DLD1 (cell line): ENCODE results near the gene BSPRY.
"Not testable (repeated sequence)": the region's sequence is repeated elsewhere in the genome, so short reads cannot be mapped to it uniquely, and the experiment has no call there.

Source experiments
- in situ Hi-C: cut with HindIII; loops from 2 replicates; pipeline ENCODE4 v1.10.0; 2017; ENCODE audit warnings: low sequenced_read_pairs

Gene BSPRY

GRCh38 chr9:113340011-113340699, 9.2 kb upstream of the BSPRY start, which contains the start of gene WDR31:
Gene WDR31 (minus strand): TSS chr9:113340275. CDS start chr9:113332022, 8,253 bp downstream.
- in situ Hi-C loops = no loop called here

GRCh38 chr9:113341712-113342410, 7.5 kb upstream of the BSPRY start:
- in situ Hi-C loops = no loop called here

- in situ Hi-C loops = no loop called here
These were observed 5.6 kb upstream of the BSPRY start for GRCh38 chr9:113343732-113344231.

- in situ Hi-C loops = no loop called here
These were observed 4.2 kb upstream of the BSPRY start for GRCh38 chr9:113345190-113345589.

- in situ Hi-C loops = no loop called here
These were observed 3.7 kb upstream of the BSPRY start for GRCh38 chr9:113345671-113346070.

- in situ Hi-C loops = no loop called here
These were observed 904 bp upstream of the BSPRY start for GRCh38 chr9:113348437-113348836.

- in situ Hi-C loops = no loop called here
These were observed 286 bp upstream of the BSPRY start for GRCh38 chr9:113349066-113349444.

- in situ Hi-C loops = no loop called here
These were observed 843 bp downstream of the BSPRY start for GRCh38 chr9:113350107-113350661.

- in situ Hi-C loops = no loop called here
These were observed 1.6 kb downstream of the BSPRY start for GRCh38 chr9:113350937-113351336.

- in situ Hi-C loops = no loop called here
These were observed 2.7 kb downstream of the BSPRY start for GRCh38 chr9:113352006-113352405.

GRCh38 chr9:113352411-113352810, 3.1 kb downstream of the BSPRY start:
- in situ Hi-C loops = no loop called here

- in situ Hi-C loops = no loop called here
These were observed 5.8 kb downstream of the BSPRY start for GRCh38 chr9:113355040-113355596.

GRCh38 chr9:113356686-113357292, 7.4 kb downstream of the BSPRY start:
- in situ Hi-C loops = no loop called here

- in situ Hi-C loops = no loop called here
These were observed 10.0 kb downstream of the BSPRY start for GRCh38 chr9:113359385-113359784.

GRCh38 chr9:113360242-113360842, 11.0 kb downstream of the BSPRY start:
- in situ Hi-C loops = no loop called here

- in situ Hi-C loops = no loop called here
These were observed 12.1 kb downstream of the BSPRY start for GRCh38 chr9:113361304-113362018.

- in situ Hi-C loops = no loop called here
These were observed 14.0 kb downstream of the BSPRY start for GRCh38 chr9:113363336-113363735.

GRCh38 chr9:113364951-113365350, 15.6 kb downstream of the BSPRY start:
- in situ Hi-C loops = no loop called here

- in situ Hi-C loops = not testable (repeated sequence)
These were observed 16.3 kb downstream of the BSPRY start for GRCh38 chr9:113365652-113366051.

GRCh38 chr9:113368348-113368981, 19.1 kb downstream of the BSPRY start:
- in situ Hi-C loops = no loop called here
